ENCODE results near the gene WNT3A. TPM values are rescaled to one million over a fixed set of nuclear protein-coding genes. Genes with fewer than 3 reads are reported as not detected.

Gene WNT3A
- total RNA-seq, 1 experiment from 2014 or later = not detected

DNA sequence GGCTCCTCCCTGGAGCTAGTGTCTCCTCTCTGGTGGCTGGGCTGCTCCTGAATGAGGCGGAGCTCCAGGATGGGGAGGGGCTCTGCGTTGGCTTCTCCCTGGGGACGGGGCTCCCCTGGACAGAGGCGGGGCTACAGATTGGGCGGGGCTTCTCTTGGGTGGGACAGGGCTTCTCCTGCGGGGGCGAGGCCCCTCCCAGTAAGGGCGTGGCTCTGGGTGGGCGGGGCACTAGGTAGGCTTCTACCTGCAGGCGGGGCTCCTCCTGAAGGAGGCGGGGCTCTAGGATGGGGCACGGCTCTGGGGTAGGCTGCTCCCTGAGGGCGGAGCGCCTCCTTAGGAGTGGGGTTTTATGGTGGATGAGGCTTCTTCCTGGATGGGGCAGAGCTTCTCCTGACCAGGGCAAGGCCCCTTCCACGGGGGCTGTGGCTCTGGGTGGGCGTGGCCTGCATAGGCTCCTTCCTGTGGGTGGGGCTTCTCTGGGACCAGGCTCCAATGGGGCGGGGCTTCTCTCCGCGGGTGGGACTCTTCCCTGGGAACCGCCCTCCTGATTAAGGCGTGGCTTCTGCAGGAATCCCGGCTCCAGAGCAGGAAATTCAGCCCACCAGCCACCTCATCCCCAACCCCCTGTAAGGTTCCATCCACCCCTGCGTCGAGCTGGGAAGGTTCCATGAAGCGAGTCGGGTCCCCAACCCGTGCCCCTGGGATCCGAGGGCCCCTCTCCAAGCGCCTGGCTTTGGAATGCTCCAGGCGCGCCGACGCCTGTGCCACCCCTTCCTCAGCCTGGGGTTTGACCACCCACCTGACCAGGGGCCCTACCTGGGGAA lies 53.0 kb downstream of the WNT3A start:
- H3K27me3 Mint-ChIP-seq (ENCODE audit: unreplicated experiment) = peaks cover 54% of the 10 kb centered on the region

DNA sequence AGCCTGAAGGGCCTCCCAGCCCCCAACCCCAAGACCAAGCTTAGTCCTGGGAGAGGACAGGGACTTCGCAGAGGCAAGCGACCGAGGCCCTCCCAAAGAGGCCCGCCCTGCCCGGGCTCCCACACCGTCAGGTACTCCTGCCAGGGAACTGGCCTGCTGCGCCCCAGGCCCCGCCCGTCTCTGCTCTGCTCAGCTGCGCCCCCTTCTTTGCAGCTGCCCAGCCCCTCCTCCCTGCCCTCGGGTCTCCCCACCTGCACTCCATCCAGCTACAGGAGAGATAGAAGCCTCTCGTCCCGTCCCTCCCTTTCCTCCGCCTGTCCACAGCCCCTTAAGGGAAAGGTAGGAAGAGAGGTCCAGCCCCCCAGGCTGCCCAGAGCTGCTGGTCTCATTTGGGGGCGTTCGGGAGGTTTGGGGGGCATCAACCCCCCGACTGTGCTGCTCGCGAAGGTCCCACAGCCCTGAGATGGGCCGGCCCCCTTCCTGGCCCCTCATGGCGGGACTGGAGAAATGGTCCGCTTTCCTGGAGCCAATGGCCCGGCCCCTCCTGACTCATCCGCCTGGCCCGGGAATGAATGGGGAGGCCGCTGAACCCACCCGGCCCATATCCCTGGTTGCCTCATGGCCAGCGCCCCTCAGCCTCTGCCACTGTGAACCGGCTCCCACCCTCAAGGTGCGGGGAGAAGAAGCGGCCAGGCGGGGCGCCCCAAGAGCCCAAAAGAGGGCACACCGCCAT lies 53.8 kb downstream of the WNT3A start:
- peaks cover 9% of the 10 kb centered on the region for H3K4me1 Mint-ChIP-seq (ENCODE audit: low read depth, unreplicated experiment)
- peaks cover 48% of the 10 kb centered on the region for H3K27me3 Mint-ChIP-seq (ENCODE audit: unreplicated experiment)
- TF ChIP-seq, protein P1, sequence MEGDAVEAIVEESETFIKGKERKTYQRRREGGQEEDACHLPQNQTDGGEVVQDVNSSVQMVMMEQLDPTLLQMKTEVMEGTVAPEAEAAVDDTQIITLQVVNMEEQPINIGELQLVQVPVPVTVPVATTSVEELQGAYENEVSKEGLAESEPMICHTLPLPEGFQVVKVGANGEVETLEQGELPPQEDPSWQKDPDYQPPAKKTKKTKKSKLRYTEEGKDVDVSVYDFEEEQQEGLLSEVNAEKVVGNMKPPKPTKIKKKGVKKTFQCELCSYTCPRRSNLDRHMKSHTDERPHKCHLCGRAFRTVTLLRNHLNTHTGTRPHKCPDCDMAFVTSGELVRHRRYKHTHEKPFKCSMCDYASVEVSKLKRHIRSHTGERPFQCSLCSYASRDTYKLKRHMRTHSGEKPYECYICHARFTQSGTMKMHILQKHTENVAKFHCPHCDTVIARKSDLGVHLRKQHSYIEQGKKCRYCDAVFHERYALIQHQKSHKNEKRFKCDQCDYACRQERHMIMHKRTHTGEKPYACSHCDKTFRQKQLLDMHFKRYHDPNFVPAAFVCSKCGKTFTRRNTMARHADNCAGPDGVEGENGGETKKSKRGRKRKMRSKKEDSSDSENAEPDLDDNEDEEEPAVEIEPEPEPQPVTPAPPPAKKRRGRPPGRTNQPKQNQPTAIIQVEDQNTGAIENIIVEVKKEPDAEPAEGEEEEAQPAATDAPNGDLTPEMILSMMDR (IDR thresholded peaks at IDR 0.05; ENCODE audit: unreplicated experiment) = no peak
- intact Hi-C loops (cut with micrococcal nuclease; ENCODE audit: unreplicated experiment) = no loop called here
- H3K36me3 Mint-ChIP-seq (ENCODE audit: insufficient read depth, unreplicated experiment) = peaks cover 6% of the 10 kb centered on the region
- no peak overlapping the region for H3K27ac Mint-ChIP-seq (ENCODE audit: unreplicated experiment)
- no peak for DNase-seq
- CTCF ChIA-PET = no interaction called here
- peaks cover 8% of the 10 kb centered on the region for H3K9me3 Mint-ChIP-seq (ENCODE audit: low read depth, unreplicated experiment)
- no peak overlapping the region for H3K4me3 Mint-ChIP-seq (ENCODE audit: low read depth, unreplicated experiment)
- BruUV-seq (replicated peaks) = no TSS peak

More for the DNA sequence above, 53.0 kb downstream of the WNT3A start:
- peaks cover 8% of the 10 kb centered on the region for H3K9me3 Mint-ChIP-seq (ENCODE audit: low read depth, unreplicated experiment)
- H3K4me3 Mint-ChIP-seq (ENCODE audit: low read depth, unreplicated experiment) = no peak overlapping the region
- peaks cover 3% of the 10 kb centered on the region for H3K36me3 Mint-ChIP-seq (ENCODE audit: insufficient read depth, unreplicated experiment)
- no peak overlapping the region for H3K27ac Mint-ChIP-seq (ENCODE audit: unreplicated experiment)
- intact Hi-C loops (cut with micrococcal nuclease; ENCODE audit: unreplicated experiment) = no loop called here
- CTCF ChIA-PET = no interaction called here
- TF ChIP-seq, protein P1 (IDR thresholded peaks at IDR 0.05; ENCODE audit: unreplicated experiment) = no peak
- BruUV-seq (replicated peaks) = no TSS peak
- peak; percentile 77 for DNase-seq
- peaks cover 9% of the 10 kb centered on the region for H3K4me1 Mint-ChIP-seq (ENCODE audit: low read depth, unreplicated experiment)

DNA sequence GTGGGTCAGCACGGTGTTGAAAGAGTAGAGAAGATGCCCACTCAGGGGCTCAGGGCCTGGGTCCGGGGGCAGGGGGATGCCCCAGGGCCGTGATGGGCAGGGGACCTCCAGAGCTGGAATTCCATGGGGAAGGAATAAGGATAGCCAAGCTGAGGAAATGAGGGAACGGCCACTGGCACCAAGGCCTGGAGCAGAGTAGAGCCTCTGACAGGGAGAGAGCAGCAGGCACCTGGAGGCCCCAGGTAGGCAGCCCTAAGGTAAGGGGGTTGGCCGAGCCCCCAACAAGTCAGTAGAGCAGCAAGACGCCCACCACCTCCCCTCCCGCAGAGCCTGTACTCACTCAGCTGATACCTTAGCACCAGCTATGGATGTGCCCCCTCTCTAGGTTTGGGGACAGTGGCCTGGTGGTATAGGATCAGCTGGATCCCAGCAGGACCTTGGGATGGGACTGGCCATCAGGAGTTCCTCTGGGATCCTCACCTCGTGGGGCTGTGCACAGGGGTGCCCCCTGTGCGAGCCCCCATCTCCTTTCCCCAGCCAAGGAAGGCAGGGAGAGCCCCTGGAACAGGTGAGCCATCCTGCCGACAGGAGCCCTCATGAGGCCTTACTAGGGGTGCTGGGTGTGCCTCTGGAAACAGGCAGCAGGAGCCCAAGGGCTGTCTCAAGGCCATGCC lies 54.8 kb downstream of the WNT3A start:
- intact Hi-C loops (cut with micrococcal nuclease; ENCODE audit: unreplicated experiment) = no loop called here
- DNase-seq = no peak
- BruUV-seq (replicated peaks) = no TSS peak
- CTCF ChIA-PET = no interaction called here
- TF ChIP-seq, protein P1 (IDR thresholded peaks at IDR 0.05; ENCODE audit: unreplicated experiment) = no peak
- H3K4me3 Mint-ChIP-seq (ENCODE audit: low read depth, unreplicated experiment) = no peak overlapping the region
- H3K27me3 Mint-ChIP-seq (ENCODE audit: unreplicated experiment) = peaks cover 48% of the 10 kb centered on the region
- H3K36me3 Mint-ChIP-seq (ENCODE audit: insufficient read depth, unreplicated experiment) = peaks cover 6% of the 10 kb centered on the region
- H3K9me3 Mint-ChIP-seq (ENCODE audit: low read depth, unreplicated experiment) = peaks cover 3% of the 10 kb centered on the region
- peaks cover 9% of the 10 kb centered on the region for H3K4me1 Mint-ChIP-seq (ENCODE audit: low read depth, unreplicated experiment)
- H3K27ac Mint-ChIP-seq (ENCODE audit: unreplicated experiment) = no peak overlapping the region

DNA sequence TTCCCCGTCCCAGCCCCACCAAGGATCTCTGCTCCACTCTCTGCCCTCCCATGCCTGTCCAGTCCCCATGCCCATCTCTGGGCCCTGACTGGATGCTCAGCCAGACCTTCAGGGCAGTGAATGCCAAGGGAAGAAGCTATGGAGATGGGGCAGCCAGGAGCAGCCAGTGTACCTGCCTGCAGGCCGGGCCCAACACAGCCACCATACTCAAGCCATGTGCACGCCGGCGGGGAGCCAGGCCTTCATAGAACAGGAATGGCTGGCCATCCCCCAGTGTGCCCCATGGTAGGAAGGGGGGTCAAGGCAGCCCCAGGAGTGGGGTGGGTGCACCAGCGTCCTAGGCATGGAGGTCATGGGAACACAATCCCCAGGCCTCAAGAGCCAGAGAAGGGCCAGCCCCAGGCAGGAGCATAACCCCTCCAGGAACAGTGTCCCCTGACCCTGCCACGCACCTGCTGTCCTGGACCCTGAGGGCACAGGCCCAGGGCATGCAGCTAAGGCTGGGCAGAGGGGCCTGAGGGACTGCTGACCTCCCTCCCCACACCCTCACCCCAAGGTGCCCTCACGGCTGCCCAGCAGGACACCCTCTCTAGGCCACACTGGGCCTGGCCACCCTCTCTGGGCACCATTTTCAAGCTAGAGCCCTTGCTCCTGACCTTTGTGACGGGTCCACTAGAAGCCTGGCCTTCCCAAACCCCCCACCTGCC lies 55.4 kb downstream of the WNT3A start:
- no TSS peak for BruUV-seq (replicated peaks)
- Mint-ChIP-seq H3K9me3 (ENCODE audit: low read depth, unreplicated experiment) (peaks cover 3% of the 10 kb centered on the region), H3K4me3 (ENCODE audit: low read depth, unreplicated experiment) (no peak overlapping the region), H3K27me3 (ENCODE audit: unreplicated experiment) (peaks cover 50% of the 10 kb centered on the region), H3K4me1 (ENCODE audit: low read depth, unreplicated experiment) (peaks cover 9% of the 10 kb centered on the region), H3K27ac (ENCODE audit: unreplicated experiment) (no peak overlapping the region), H3K36me3 (ENCODE audit: insufficient read depth, unreplicated experiment) (peaks cover 6% of the 10 kb centered on the region)
- CTCF ChIA-PET = no interaction called here
- DNase-seq = no peak
- intact Hi-C loops (cut with micrococcal nuclease; ENCODE audit: unreplicated experiment) = no loop called here
- TF ChIP-seq, protein P1 (IDR thresholded peaks at IDR 0.05; ENCODE audit: unreplicated experiment) = no peak

Measured in Calu3 (cell line).